ENCODE measurements around the gene TUBA3C.

The TUBA3C gene

DNA sequence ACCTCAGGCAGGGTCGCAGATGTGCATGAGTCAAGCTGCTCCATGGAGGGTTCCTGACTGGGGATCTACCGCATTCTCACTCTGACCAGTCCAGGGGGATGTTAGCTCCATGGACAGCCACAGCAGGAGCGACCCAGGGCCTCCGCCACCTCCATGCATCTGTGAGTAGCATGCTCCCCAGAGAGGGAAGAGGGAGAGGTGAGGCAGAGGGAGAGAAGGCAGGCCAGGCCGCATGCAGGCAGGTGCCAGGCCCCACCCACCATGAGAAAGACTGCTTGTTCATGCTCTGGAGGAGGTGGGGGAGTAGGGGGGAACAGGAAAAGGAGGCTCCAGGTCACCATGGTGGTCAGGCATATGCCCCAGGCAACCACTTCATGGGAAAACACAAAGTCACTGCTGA lies 20.3 kb downstream of the TUBA3C start:
- no peak for DNase-seq (ENCODE audit: low read depth, low spot score)

GRCh38 chr13:19159761-19160420 lies 21.7 kb downstream of the TUBA3C start:
- DNase-seq (ENCODE audit: low read depth, low spot score): no peak

GRCh38 chr13:19159181-19159580 lies 22.4 kb downstream of the TUBA3C start:
- DNase-seq (ENCODE audit: low read depth, low spot score): no peak

DNA sequence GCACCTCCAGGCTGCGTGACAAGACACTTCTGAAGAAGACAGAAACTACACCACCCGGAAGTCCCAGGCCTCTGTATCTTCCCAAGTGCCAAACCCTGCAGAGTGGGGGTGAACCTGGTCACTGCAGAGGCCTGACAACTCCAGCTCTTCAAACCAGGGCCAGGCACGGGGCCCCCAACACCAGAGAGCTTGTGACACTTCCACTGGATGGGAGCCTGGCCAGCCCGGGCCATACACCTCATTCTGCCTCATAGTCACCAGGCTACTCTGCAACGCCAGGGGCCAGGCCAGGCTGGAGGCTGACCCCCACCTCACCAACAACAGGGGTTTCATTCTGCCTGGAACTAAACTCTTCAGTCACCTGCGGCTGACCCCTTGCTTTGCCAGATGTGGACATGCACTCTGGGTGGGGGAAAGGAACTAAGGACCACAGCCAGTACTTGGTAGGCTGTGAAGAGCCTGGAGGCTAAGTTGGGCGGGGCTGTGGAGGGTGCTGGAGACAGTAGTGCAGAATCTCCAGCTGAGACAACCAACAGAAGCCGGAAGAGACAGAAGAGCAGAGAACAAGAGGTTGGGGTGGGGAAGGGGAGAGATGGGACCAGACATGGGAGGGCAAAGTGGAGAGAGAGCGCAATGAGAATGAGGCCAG lies 23.0 kb downstream of the TUBA3C start:
- no peak for DNase-seq (ENCODE audit: low read depth, low spot score)

- DNase-seq (ENCODE audit: low read depth, low spot score): no peak
Observed at GRCh38 chr13:19158006-19158405, 23.6 kb downstream of the TUBA3C start.

GRCh38 chr13:19157461-19157860 lies 24.2 kb downstream of the TUBA3C start:
- no peak for DNase-seq (ENCODE audit: low read depth, low spot score)

GRCh38 chr13:19156013-19156825 lies 25.4 kb downstream of the TUBA3C start:
- no peak for DNase-seq (ENCODE audit: low read depth, low spot score)

DNA sequence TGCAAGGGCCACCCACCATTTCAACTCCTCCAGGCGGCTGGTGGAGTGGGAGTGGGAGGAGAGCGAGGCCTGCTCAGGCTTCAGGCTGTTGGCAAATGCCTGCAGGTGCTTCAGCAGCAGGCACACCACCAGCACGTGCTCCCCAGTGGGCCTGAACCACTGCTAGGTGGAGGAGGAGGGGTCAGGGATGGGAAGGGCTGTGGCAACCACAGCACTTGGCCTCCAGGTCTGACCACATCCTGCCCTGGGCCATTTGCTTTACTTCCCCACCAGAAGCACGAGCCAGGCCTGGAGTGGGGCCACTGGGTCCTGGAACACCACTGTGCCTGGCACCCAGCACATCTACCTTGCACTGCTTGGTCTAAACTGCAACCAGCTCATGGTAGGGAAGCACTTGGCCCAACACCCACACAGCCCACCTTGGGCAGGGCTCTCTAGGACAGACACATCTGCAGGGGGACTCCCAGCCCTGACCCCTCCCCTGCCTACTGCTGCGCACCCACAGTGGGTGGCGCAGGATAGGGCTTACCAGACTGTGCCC lies 26.2 kb downstream of the TUBA3C start:
- DNase-seq (ENCODE audit: low read depth, low spot score): no peak

- DNase-seq (ENCODE audit: low read depth, low spot score): no peak
Observed at GRCh38 chr13:19154843-19155242, 26.8 kb downstream of the TUBA3C start.

- DNase-seq (ENCODE audit: low read depth, low spot score): no peak
Observed at GRCh38 chr13:19153782-19154450, 27.7 kb downstream of the TUBA3C start.

GRCh38 chr13:19152403-19152802 lies 29.2 kb downstream of the TUBA3C start:
- DNase-seq (ENCODE audit: low read depth, low spot score): no peak

DNA sequence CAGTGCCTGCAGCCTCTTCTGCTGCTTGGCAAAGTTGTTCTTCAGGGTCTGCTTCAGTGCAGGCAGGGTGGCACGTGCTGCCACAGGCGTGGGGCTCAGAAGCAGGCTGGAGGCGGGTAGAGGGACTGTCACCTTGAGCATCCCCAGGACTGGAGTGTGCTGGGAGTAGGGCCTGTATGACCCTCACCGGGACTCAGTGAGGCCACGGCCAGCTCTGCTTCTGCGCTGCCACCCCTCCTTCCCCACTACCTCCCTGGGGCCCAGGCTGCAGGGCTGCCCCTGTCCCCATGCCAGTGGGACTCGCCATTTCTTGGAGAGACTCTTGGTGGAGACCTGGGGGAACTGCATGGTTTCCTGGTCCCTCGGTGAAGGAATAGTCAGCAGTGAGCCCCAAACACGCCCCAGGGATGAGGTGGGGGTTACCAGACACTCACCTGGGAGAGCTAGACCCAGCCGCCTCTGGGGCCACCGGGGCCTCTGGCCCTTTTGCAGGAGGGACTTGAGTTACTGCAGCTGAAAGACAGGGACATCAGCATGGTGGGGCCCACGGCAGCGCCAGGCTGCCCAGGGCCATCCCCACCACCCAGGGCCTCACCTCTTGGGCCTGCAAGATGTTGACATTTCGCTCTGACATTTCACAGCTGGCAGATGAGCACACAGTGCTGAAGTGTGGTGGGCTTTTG lies 29.9 kb downstream of the TUBA3C start:
- DNase-seq (ENCODE audit: low read depth, low spot score): no peak

- no peak for DNase-seq (ENCODE audit: low read depth, low spot score)
Observed at GRCh38 chr13:19150712-19151228, 30.9 kb downstream of the TUBA3C start.

DNA sequence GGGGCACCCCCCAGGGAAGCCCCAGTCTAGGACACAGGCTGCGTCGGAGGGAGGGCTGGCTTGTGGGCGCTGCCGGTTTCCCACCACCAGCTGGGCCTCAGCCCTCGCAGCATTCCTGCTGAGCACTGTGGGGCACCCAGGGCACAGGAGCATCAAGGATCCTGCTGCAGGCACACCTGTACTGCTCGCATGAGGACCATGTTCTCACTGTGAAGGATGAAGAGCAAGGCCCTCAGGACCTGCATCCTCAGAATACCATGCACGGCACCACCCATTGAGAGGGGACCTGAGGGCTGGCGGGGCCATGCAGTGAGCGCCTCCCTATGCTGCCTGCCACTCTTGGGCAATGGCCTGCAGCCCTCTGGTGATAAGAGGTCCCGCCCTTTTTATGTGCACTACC lies 31.4 kb downstream of the TUBA3C start:
- DNase-seq (ENCODE audit: low read depth, low spot score): no peak

DNA sequence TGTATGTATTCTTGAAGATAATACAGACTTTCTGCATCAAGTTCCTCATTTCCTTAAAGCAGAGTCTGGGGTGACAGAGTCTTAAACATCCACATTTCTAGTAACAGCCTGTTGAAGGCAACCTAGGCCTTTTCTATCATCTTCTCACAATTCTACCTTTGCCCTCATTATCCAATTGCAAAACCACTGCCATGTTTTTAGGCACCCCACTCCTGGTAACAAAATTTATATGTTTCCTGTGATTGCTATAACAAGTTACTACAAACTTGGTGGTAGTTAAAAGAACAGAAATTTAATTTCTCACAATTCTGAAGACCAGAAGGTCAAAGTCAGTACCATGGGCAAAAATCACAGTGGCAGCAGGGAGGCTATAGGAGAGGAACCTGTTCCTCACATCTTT lies 33.1 kb downstream of the TUBA3C start:
- no peak for DNase-seq (ENCODE audit: low read depth, low spot score)

Measured in ELF-1 (cell line).